HUDEP-2 (cell line): Measurements from ENCODE around the gene AP5S1.
A peak's percentile ranks its signal among the peaks of the same experiment; 100 is the strongest.
"Not testable (repeated sequence)": the region's sequence is repeated elsewhere in the genome, so short reads cannot be mapped to it uniquely, and the experiment has no call there.

Source experiments
- DNase-seq, 76 experiments: peaks; one replicate each; lab custom pipeline; 2025; ENCODE audit not compliant: unreplicated experiment in 76 of 76; lab: John Stamatoyannopoulos, UW

Gene AP5S1

GRCh38 chr20:3808544-3808943, 11.8 kb upstream of the AP5S1 start:
- DNase-seq: no peak

GRCh38 chr20:3811467-3812258, 8.7 kb upstream of the AP5S1 start:
- peak in 74 of 76 experiments; percentile 46 to 99 (median 96) for DNase-seq

DNA sequence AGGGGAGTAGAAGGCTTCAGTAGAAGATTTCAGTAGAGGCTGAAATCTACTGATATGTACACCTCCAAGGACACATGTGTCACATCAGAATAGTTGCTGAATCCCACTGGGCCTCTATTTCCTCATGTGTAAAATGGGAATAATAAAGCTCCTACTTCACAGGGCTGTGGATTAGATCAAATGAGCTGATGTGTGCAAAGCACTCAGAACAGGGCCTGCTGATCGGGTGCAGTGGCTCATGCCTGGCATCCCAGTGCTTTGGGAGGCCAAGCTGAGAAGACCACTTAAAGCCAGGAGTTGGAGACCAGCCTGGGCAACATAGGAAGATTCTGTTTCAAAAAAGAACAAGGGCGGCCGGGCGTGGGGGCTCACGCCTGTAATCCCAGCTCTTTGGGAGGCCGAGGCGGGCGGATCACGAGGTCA, 8.1 kb upstream of the AP5S1 start:
- peak in 2 of 76 experiments; percentile 33 to 42 for DNase-seq

DNA sequence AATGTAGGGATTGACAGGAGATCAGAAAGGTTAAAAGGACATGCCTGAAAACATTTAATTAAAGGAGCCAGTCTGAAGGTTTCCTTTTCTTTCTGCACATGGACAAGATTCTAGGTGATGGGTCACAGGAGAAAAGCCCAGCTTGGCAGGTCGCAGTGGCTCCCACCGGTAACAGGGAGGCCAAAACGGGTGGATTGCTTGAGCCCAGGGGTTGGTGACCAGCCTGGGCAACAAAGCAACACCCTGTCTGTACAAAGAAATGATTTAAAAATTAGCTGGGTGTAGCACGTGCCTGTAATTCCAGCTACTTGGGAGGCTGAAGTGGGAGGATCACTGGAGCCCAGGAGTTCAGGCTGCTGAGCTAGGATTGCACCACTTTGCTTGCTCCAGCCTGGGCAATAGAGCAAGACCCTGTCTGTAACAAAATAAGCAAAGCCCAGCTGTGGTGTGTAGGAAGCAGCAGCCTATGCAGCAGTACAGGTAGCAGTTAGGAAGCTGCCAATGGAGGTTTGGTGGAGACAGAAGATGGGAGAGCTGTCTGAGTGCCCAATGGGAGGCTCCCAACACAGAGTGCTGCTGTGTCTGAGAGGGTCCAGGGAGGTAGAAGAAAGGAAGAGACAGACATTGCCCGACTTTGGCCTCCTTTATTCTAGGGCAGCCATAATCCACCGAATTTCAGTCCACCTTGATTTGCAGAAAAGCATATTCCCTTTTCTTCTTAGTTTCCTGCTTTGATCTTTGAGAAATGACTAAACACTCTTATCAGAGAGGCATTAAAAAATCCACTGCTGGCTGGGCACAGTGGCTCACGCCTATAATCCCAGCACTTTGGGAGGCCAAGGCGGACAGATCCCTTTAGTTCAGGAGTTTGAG, 7.1 kb upstream of the AP5S1 start:
- DNase-seq: no peak

DNA sequence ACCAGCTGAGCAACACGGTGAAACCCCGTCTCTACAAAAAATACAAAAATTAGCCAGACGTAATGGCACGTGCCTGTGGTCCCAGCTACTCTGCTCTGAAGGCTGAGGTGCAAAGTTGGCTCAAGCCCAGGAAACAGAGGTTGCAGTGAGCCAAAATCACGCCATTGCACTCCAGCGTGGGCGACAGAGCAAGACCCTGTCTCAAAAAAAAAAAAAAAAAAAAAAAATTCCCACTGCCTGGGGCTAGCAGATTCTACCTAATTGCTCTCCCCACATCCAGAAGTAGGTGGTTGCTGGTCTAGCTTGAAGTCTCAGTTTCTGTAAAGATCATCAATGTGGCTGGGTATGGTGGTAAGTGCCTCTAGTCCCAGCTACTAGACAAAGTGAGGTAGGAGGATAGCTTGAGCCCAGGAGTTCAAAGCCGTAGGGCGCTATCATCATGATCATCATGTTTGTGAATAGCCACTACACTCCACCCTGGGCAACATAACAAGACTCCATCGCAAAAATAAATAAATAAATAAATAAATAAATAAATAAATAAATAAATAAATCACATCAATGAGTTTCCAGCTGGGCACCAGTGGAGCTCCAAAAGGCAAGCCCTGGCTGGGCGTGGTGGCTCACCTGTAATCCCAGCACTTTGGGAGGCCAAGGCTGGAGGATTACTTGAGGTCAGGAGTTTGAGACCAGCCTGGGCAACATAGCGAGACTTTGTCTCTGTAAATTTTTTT, 6.3 kb upstream of the AP5S1 start:
- no peak for DNase-seq

- DNase-seq: no peak
Measured at GRCh38 chr20:3814928-3815495, 5.3 kb upstream of the AP5S1 start.

DNA sequence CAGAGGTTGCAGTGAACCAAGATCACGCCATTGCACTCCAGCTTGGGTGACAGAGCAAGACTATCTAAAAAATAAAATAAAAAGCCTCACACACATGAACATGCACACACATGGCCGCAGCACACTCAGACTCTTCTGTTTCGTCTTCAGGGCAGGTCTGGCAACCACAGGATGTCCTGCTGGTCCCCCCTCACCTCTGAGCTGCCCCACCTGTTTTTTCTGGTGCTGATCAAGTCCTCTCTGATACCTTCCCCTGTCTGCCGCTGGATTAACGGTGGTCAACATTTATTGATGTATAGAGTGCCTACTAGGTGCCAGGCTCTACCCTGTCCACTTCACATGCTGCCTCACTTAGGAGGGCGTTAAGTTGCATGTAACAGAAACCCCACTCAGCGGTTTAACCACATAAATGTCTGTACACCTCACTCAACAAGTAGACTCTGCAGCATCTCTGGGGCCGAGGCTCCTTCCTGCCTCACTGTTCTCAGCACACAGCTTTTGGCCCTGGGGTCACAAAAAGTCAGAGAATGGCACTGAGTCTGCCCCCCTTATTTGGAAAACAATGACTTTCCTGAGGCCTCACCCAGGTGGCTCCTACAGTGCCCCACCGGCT, 4.5 kb upstream of the AP5S1 start:
- no peak for DNase-seq

- peak in 64 of 76 experiments; percentile 13 to 87 (median 52) for DNase-seq
Measured at GRCh38 chr20:3818155-3819151, 1.9 kb upstream of the AP5S1 start.

DNA sequence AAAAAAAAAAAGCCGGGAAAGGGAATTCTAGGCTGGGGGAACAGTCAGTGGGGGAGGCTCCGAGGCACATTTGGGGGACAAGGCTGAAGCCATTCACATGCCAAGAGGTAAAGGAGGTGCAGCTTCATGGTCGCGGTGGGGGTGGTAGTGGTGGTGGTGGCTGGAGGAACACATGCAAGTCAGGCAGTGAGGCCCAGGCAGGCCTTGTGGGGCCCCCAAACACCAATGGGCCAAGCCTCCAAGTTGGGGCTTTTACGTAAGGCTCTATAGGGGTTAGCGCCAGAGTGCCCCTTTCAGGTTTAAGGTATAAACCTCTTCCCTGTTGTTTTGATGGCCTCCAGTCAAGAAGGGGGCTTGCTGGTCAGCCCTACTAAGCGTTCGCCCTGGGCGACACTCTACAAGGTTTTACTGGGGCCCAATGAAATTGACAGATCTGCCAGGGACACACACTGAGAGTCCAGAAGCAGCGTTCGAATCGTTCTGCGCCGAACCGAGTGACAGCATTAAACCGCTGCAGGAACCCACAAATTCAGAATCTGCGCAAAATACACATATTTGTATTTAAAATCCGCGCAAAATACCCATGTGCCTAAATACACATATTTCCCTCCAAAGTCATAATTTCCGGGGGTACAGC, 818 bp upstream of the AP5S1 start:
- DNase-seq: peak in 2 of 76 experiments; percentile 38 to 39

DNA sequence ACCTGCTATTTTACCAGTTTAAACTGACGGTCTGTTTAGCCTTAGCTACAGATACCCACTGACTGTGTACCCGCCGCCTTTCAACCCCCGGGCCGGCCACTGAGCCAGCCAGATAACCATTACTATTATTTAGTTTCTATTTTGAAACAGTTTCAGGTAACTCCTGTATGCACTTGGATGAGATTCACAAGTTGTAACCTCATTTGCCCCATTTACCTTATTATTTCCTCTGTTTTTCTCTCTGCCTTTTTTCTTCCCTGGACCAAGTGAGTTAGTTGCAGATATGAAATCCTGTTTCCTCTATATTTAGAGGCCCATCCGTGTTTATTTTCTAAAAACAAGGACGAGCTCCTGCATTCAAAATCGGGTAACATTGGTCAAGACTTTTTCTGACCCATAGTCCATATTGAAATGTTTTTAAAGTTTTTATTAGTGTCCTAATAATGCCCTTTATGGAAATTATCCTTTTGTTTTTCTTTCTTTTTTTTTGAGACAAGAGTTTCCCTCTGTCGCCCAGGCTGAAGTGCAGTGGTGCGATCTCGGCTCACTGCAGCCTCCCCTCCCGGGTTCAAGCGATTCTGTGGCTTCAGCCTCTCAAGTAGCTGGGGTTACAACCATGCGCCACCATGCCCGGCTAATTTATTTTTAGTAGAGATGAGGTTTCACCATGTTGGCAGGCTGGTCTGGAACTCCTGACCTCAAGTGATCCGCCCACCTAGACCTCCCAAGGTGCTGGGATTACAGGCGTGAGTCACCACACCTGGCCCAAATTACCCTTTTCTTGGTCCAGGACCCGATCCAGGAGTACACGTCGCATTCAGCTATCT, 767 bp downstream of the AP5S1 start:
- no peak for DNase-seq

GRCh38 chr20:3821996-3822395, 1.6 kb downstream of the AP5S1 start:
- no peak for DNase-seq

DNA sequence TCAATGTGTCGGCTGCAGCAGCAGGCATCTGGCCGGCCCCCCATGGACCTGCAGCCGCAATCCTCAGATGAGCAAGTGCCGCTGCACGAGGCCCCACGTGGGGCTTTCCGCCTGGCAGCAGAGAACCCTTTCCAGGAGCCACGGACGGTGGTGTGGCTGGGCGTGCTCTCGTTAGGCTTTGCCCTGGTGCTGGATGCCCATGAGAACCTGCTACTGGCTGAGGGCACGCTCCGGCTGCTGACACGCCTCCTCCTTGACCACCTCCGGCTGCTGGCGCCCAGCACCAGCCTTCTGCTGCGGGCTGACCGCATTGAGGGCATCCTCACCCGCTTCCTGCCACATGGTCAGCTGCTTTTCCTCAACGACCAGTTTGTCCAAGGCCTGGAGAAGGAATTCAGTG, 3.5 kb downstream of the AP5S1 start:
- no peak for DNase-seq

DNA sequence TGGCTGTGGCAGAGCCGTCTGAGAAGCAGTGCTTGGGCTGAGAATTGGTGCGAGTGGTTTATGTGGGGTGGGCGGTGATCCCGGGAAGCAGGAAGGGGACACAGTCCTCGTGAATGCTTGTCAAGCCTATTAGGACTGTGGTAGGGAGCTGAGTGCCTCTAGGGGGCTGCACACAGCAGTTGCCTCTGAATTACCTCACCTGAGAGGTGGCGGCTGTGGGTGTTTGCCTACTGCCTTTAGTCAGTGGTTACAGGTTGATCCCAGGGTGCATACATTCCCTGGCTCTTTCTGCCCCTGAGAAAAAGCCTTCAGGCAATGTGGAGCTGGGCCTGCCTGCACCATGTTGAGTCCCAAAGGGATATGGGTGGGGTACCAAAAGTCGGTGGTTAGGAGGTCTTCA, 5.2 kb downstream of the AP5S1 start:
- DNase-seq: no peak

DNA sequence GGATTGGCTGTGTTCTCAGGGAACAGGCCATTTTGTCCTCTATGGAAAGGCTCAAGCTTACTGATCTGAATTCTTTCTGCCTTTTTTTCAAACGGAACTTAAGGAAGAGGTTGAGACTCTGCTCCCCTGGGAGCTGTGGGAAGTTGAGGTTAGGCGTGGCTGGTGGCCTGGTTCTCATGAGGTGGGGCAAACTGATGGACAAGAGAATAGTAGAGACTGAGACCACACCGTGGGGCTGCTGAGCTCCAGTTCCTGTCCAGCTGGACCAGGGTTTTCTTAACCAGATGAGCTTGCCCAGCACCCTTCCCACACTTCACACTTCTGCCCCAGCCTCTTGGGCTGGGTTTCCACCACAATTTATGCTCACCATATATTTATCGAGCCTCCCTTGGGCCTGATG, 6.1 kb downstream of the AP5S1 start:
- DNase-seq: no peak

DNA sequence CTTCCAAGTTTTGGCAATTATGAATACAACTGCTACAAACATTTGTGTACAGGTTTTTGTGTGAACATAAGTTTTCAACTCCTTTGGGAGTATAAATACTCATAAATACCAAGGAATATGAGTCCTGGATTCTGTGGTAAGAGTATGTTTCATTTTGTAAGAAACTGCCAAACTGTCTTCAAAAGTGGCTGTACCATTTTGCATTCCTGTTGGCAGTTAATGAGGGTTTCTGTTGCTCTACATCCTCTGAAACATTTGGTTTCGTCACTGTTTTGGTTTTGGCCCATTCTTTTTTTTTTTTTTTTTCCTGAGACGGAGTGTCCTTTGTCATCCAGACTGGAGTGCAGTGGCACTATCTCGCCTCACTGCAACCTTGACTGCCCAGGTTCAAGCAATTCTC, 8.5 kb downstream of the AP5S1 start:
- no peak for DNase-seq

DNA sequence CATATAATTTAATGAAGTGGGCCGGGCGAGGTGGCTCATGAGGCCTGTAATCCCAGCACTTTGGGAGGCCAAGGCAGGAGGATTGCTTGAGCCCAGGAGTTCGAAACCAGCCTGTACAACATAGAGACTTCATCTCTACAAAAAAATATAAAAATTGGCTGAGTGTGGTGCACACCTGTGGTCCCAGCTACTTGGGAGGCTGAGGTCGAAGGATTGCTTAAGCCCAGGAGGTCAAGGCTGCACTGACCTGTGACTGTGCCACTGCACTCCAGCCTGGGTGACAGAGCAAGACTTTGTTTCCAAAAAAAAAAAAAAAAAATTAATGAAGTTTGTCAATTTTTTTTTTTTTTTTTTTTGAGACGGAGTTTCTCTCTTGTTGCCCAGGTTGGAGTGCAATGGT, 9.5 kb downstream of the AP5S1 start:
- DNase-seq: not testable (repeated sequence)

DNA sequence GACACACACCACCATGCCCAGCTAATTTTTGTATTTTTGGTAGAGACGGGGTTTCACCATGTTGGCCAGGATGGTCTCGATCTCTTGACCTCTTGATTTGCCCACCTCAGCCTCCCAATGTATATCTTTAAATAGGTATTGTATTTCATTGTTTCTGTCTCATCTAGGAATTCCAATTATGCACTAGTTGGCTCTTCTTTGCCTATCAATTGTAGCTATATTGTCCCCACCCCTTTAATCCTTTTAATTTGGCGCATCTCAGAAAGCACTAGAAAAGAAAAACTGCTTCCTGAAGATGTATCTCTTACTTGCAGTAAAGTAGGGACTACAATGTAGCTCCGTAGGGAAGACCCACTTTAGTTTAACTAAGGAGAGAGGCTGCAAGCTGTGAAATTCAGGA, 15.8 kb downstream of the AP5S1 start:
- DNase-seq: no peak

- peak in 16 of 76 experiments; percentile 9 to 65 (median 22) for DNase-seq
Measured at GRCh38 chr20:3839328-3839727, 19.0 kb downstream of the AP5S1 start.
